Esophagus muscularis mucosa (tissue), 4 donors: ENCODE data around the gene MYO7B. TPM values are rescaled to one million over a fixed set of nuclear protein-coding genes. Genes with fewer than 3 reads are reported as not detected.

Source experiments
- DNase-seq: peaks from one replicate; pipeline ENCODE4 v3.0.0-alpha.2; 2017; ENCODE audit errors: extremely low spot score
- H3K27ac ChIP-seq, 4 donors: fragments of 200-600 bp; sonication (generic); replicated peaks in 1 of 4; 1 replicate in 3 of 4; 2 replicates in 1 of 4; pipeline ENCODE4 v1.5.1; 2016 to 2019; ENCODE audit warnings: mild to moderate bottlenecking in 1 of 4
- H3K27me3 ChIP-seq, 4 donors: fragments of 200-600 bp; sonication (generic); one replicate each; pipeline versions ENCODE4 v1.5.1 to v1.6.0; 2016 to 2019
- H3K36me3 ChIP-seq, 4 donors: fragments of 200-600 bp; sonication (generic); one replicate each; pipeline ENCODE4 v1.5.1; 2016 to 2019
- H3K4me1 ChIP-seq, 4 donors: fragments of 200-600 bp; sonication (generic); one replicate each; pipeline ENCODE4 v1.5.1; 2016 to 2019
- H3K4me3 ChIP-seq, 4 donors: fragments of 200-600 bp; sonication (generic); 1 replicate in 2 of 4; 2 replicates in 2 of 4; pipeline ENCODE4 v1.5.1; 2016 to 2019; ENCODE audit warnings: mild to moderate bottlenecking in 4 of 4, moderate library complexity in 1 of 4
- H3K9me3 ChIP-seq, 4 donors: fragments of 200-600 bp; sonication (generic); 1 replicate in 3 of 4; 2 replicates in 1 of 4; pipeline ENCODE4 v1.5.1; 2016 to 2019
- CTCF ChIP-seq, 3 experiments: fragments of 200-600 bp in 2 of 3; fragments of 450-650 bp in 1 of 3; sonication (generic) in 2 of 3; IDR thresholded peaks; one replicate each; pipeline ENCODE4 v1.5.1; 2017 to 2019; ENCODE audit warnings: antibody characterized with exemption in 3 of 3, mild to moderate bottlenecking in 2 of 3, moderate library complexity in 1 of 3
- EP300 ChIP-seq: sonication (generic); formaldehyde crosslinking; IDR thresholded peaks from one replicate; pipeline ENCODE4 v1.6.1; 2017; ENCODE audit warnings: antibody characterized with exemption
- POLR2A ChIP-seq: fragments of 450-650 bp; IDR thresholded peaks from one replicate; pipeline ENCODE4 v1.6.1; 2017; ENCODE audit warnings: antibody characterized with exemption, moderate library complexity, mild to moderate bottlenecking, low read depth
- POLR2AphosphoS5 ChIP-seq, 2 donors: sonication (generic); formaldehyde crosslinking; IDR thresholded peaks; one replicate each; pipeline ENCODE4 v1.6.1; 2017; ENCODE audit warnings: antibody characterized with exemption in 2 of 2
- WGBS: methylation state at CpG from one replicate; pipeline ENCODE4 v1.1.5; 2018; 5-methylcytosine and 5-hydroxymethylcytosine counted together
- intact Hi-C: fragments of 100-400 bp; cut with DNase I; formaldehyde crosslinking; loops from one replicate; pipeline ENCODE4 v1.15.1; 2023
- total RNA-seq, 4 donors: library from RNA; depleted of rRNA; stranded (reverse); fragments of >200 nt; gene quantifications; one replicate each; pipeline versions ENCODE4 v1.1.0 to v1.2.1, GENCODE V29; 2016

Gene MYO7B
- total RNA-seq, 4 donors from 2014 or later: 0.19 to 0.98 (median 0.33) TPM; not detected in 1

DNA sequence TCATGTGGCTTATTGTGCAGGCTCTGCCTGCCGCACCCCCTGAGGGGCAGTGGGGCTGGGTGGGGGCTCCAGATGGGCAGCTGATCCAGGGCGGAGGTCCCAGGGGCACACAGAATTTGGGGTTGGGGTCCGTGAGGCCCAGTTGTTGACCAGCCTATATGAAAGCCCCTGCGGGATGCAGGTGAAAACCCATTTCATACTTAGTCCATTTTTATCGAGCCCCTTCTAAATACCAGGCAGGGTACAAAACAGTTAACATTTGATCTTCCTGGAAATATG lies 30.6 kb downstream of the MYO7B start:
- 100% methylated on average over 4 of the region's 5 CpGs for WGBS
- no peak for DNase-seq
- intact Hi-C loops: no loop called here
- no peaks in the 10 kb centered on the region for H3K27me3 ChIP-seq
- H3K4me1 ChIP-seq: peaks cover 6 to 20% (median 14%) of the 10 kb centered on the region in 4 donors
- H3K4me3 ChIP-seq: no peak overlapping the region
- H3K36me3 ChIP-seq: no peaks in the 10 kb centered on the region
- H3K9me3 ChIP-seq: no peaks in the 10 kb centered on the region
- no peak for TF ChIP-seq EP300
- TF ChIP-seq POLR2AphosphoS5 (IDR thresholded peaks at IDR 0.05): no peak
- TF ChIP-seq CTCF (IDR thresholded peaks at IDR 0.05): no peak
- no peak overlapping the region for H3K27ac ChIP-seq

- TF ChIP-seq EP300 (no peak), POLR2A (no peak), CTCF (IDR thresholded peaks at IDR 0.05) (no peak), POLR2AphosphoS5 (IDR thresholded peaks at IDR 0.05) (no peak)
- H3K4me1 ChIP-seq: peaks cover 6 to 20% (median 14%) of the 10 kb centered on the region in 4 donors
- H3K27me3 ChIP-seq: no peaks in the 10 kb centered on the region
- H3K27ac ChIP-seq: no peak overlapping the region
- 91% methylated on average over 9 of the region's 10 CpGs for WGBS
- DNase-seq: no peak
- intact Hi-C loops: no loop called here
- no peaks in the 10 kb centered on the region for H3K36me3 ChIP-seq
- no peaks in the 10 kb centered on the region for H3K9me3 ChIP-seq
- no peak overlapping the region for H3K4me3 ChIP-seq
These were observed 31.1 kb downstream of the MYO7B start for GRCh38 chr2:127566576-127566975.

DNA sequence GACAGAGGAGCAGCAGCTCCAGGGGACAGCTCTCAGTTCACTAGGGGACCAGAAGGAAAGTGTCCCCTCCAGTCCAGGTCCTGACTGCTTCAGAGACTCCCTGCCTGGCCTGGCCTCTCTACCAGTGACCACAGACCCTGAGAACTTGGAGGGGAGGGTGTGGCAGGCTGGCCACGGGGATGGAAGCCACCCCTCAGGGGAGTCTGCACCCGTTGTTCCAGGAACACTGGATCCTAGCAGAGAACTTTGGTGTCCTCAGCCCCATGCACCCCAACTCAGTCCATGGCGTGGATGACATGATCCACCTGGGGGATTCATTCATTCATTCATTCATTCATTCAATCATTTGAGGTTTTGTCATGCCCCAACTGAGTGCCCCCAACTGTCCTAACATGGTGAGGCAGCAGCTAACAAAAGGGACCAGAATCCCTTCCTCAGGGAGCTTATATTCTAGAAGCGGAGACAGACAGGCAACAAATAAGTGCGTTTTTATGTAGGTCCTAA lies 31.9 kb downstream of the MYO7B start:
- WGBS: 76% methylated on average over 4 of the region's 5 CpGs
- Histone ChIP-seq H3K4me1 (peaks cover 6 to 20% (median 14%) of the 10 kb centered on the region in 4 donors), H3K4me3 (no peak overlapping the region), H3K36me3 (no peaks in the 10 kb centered on the region), H3K9me3 (no peaks in the 10 kb centered on the region), H3K27ac (no peak overlapping the region), H3K27me3 (no peaks in the 10 kb centered on the region)
- TF ChIP-seq CTCF (IDR thresholded peaks at IDR 0.05) (no peak), EP300 (no peak), POLR2A (no peak)
- DNase-seq: no peak
- intact Hi-C loops: no loop called here

- TF ChIP-seq EP300: no peak
- no peak for TF ChIP-seq CTCF (IDR thresholded peaks at IDR 0.05)
- no peak for TF ChIP-seq POLR2AphosphoS5 (IDR thresholded peaks at IDR 0.05)
- TF ChIP-seq POLR2A: no peak
- Histone ChIP-seq H3K36me3 (no peaks in the 10 kb centered on the region), H3K27me3 (no peaks in the 10 kb centered on the region), H3K27ac (no peak overlapping the region), H3K9me3 (no peaks in the 10 kb centered on the region), H3K4me3 (no peak overlapping the region), H3K4me1 (peaks cover 6 to 20% (median 14%) of the 10 kb centered on the region in 4 donors)
- 98% methylated on average over 6 of the region's 6 CpGs for WGBS
- no peak for DNase-seq
- intact Hi-C loops: no loop called here
These were observed 32.6 kb downstream of the MYO7B start for GRCh38 chr2:127568128-127568527.

DNA sequence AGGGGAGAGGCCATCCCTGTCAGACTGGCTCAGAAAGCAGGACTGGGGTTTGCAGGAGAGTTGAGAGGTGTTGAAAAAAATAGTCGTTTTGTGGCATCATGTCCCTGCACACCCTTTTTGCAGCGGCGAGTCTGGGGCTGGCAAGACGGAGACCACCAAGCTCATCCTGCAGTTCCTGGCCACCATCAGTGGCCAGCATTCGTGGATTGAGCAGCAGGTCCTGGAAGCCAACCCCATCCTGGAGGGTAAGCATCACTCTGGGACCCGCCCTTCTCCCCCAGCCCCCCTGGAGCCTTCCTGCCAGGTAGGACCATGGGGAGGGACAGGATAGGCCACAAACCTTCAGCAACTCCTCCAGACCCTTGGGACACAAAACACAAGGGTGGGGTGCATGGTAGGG lies 34.2 kb downstream of the MYO7B start:
- WGBS: 85% methylated on average over 6 of the region's 6 CpGs
- H3K4me1 ChIP-seq: peaks cover 6 to 20% (median 14%) of the 10 kb centered on the region in 4 donors
- H3K4me3 ChIP-seq: no peak overlapping the region
- no peak overlapping the region for H3K27ac ChIP-seq
- no peak for DNase-seq
- no peaks in the 10 kb centered on the region for H3K27me3 ChIP-seq
- no peak for TF ChIP-seq POLR2A
- TF ChIP-seq POLR2AphosphoS5 (IDR thresholded peaks at IDR 0.05): no peak
- no peak for TF ChIP-seq CTCF (IDR thresholded peaks at IDR 0.05)
- TF ChIP-seq EP300: no peak
- intact Hi-C loops: no loop called here
- no peaks in the 10 kb centered on the region for H3K9me3 ChIP-seq
- H3K36me3 ChIP-seq: no peaks in the 10 kb centered on the region
